GM12874 (cell line): ENCODE results near the gene ADSS2.

ENCODE experiments used
- TF ChIP-seq, protein P1 (sequence below): IDR thresholded peaks from 2 replicates; pipeline ENCODE4 v1.5.1; 2011; ENCODE audit warnings: low read depth, mild to moderate bottlenecking, control low read depth, low read length, moderate library complexity; ENCODE audit not compliant: insufficient read depth

The ADSS2 gene

DNA sequence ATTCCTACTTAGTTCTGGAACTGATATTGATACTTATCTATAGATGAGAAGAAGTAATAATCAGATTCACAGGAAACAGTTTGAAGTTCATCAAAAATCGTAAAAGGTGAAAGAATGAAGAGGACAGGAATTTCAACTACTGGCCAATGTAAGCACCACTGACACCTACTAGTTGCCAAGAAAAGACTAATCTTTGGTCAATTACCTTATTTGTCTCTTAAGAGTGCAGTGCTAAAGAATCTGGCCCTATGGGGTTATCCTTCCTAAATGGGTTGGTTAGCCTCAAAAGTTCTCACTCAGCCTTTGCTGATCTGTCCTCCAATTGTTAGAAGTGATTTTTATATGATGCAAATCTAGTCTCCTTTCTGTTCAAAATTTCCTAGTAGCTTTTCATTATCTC is 29.5 kb downstream of the ADSS2 start:
- TF ChIP-seq, protein P1, sequence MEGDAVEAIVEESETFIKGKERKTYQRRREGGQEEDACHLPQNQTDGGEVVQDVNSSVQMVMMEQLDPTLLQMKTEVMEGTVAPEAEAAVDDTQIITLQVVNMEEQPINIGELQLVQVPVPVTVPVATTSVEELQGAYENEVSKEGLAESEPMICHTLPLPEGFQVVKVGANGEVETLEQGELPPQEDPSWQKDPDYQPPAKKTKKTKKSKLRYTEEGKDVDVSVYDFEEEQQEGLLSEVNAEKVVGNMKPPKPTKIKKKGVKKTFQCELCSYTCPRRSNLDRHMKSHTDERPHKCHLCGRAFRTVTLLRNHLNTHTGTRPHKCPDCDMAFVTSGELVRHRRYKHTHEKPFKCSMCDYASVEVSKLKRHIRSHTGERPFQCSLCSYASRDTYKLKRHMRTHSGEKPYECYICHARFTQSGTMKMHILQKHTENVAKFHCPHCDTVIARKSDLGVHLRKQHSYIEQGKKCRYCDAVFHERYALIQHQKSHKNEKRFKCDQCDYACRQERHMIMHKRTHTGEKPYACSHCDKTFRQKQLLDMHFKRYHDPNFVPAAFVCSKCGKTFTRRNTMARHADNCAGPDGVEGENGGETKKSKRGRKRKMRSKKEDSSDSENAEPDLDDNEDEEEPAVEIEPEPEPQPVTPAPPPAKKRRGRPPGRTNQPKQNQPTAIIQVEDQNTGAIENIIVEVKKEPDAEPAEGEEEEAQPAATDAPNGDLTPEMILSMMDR = no peak

DNA sequence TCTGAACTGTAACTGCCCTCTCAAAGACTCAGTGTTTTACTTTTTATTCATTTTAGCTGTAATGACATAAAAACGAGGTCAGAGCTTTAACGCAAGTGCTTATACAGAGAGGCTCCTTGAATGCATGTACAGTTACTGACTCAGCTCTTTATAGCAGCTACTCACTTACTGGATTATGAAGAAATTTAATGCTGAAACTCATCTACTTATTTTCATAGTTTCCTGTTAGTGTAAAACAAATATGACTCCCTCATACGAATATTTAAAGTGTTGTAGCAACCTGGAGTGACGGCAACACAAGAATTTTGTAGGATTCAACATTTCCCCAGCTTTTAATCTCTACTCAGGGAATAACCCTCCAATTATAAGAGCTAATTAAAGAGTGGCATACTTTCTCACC is 32.7 kb downstream of the ADSS2 start:
- TF ChIP-seq, protein P1 = no peak

DNA sequence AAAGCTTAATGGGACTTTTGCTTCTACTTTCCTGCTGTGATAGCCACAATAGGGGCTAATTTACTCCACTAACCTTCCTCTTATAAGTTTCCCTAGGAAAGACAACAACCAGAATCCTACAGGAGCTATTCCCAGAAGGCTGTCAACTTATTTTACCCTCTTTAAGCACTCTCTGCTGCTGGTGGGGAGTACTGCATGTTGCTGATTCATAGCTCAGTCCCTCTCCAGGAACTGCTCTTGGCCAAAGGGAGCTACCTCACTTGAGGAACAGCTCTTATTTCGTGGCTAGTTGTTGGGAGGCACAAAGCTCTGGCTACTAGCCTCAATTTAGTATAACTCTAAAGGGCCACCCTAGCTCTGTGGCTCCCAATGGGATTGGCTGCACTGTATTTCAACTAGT is 37.2 kb downstream of the ADSS2 start:
- TF ChIP-seq, protein P1 = no peak

DNA sequence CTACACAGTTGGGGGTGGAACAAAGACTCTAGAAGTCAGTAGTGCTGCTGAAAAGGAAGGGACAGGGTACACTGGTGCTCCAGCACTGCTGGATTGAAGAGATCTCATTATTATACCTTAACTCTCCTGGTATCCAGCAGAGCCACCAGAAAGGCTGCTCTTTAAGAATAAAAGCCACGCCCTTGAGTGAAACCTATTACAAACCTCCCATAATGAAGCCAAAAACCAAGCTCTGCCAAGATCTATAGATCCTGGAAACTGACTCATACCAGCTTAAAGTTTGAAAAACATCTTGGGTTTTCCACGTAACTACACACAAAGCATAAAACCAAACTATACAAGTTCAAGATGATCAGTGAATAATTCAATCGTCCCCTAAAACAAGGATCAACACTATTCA is 38.0 kb downstream of the ADSS2 start:
- TF ChIP-seq, protein P1 = no peak

DNA sequence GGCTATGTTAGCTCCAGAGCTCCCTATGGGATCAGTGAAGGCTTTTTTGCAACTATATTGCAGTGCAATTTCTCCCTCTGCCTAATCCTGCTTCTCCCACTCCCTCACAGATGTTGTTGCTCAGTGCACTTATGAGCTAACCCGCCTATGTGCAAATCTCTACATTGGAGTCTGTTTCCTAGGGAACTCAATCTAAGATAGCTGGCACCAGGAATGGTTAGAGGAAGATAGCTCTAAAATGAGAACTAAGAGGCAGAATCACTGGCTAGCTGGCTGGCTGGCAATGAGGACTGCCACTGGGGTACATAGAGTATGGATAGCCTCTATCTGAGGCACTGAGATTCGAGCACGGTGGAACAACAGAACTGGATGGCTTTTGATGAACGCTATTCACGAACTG is 39.5 kb downstream of the ADSS2 start:
- TF ChIP-seq, protein P1 = no peak

DNA sequence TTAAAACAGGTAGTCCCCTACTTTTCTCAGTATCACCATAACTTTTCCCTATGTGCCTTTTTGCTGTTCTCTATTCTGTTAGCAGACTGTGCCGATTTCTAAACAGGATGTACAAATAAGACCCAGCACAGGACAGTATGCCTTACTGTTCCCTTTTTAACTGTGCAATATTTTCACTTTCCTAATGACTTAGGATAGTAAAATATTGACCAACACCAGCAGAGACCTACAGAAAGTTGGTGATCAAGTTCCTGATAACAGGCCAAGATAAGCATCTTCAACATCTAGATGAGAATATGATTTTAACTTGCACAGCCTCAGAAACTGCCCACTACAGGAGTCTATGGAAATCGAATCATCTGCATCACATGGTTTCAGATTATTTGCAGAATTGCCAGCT is 42.0 kb downstream of the ADSS2 start:
- TF ChIP-seq, protein P1 = no peak

DNA sequence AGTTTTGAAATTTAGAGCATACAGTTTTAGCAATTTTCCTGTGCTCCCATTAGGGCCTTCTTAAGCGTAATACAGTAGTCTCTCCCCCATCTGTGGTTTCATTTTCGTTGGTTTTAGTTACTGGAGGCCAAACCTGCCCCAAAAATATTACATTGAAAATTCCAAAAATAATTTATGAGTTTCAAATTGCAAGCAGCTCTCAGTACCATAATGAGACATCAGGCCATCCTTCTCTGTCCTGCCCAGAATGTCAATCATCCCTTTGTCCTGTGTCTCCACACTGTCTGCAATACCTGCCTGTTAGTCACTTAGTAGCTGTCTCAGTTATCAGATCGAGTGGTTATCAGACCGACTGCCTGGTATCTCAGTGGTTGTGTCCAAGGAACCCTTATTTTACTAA is 45.4 kb downstream of the ADSS2 start:
- TF ChIP-seq, protein P1 = no peak

DNA sequence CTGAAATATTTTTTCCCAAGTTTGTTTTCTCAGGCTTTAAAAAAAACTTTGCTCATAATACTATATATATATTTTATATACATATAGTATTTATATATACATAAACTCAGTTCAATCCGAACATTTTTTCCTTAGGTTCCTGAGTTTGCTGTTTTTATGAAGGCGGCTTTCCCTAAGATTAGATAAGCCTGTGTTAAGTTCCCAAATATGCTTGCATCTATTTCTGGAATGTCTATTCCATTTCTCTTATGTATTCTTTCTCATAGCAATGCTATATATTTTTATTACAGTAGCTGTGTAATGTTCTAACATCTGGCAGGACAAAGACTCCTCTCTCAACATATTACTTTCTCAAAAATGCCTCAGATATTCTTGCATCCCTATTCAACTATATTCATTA is 45.9 kb downstream of the ADSS2 start:
- TF ChIP-seq, protein P1 = no peak
